ENCODE data around the gene HECTD4. TPM values are rescaled to one million over a fixed set of nuclear protein-coding genes. Genes with fewer than 3 reads are reported as not detected.

HECTD4 gene
- total RNA-seq, 4 donors from 2014 or later = 53.7 to 168 (median 62.9) TPM

GRCh38 chr12:112216223-112216622 lies 166.0 kb downstream of the HECTD4 start:
- peaks cover 63% of the 10 kb centered on the region for H3K36me3 ChIP-seq
- TF ChIP-seq POLR2A (IDR thresholded peaks at IDR 0.05) = no peak
- no peak overlapping the region for H3K27ac ChIP-seq
- DNase-seq (ENCODE audit: low spot score in 2 of 2) = no peak
- H3K27me3 ChIP-seq = no peaks in the 10 kb centered on the region
- WGBS = 91% methylated on average over 7 of the region's 7 CpGs
- no peaks in the 10 kb centered on the region for H3K4me1 ChIP-seq
- no peaks in the 10 kb centered on the region for H3K9me3 ChIP-seq
- H3K4me3 ChIP-seq = no peak overlapping the region

GRCh38 chr12:112214064-112214463 lies 168.2 kb downstream of the HECTD4 start:
- H3K9me3 ChIP-seq = no peaks in the 10 kb centered on the region
- DNase-seq (ENCODE audit: low spot score in 2 of 2) = no peak
- no peak overlapping the region for H3K4me3 ChIP-seq
- TF ChIP-seq EP300 (IDR thresholded peaks at IDR 0.05) (no peak), POLR2AphosphoS5 (IDR thresholded peaks at IDR 0.05) (no peak), CTCF (IDR thresholded peaks at IDR 0.05) (no peak), POLR2A (IDR thresholded peaks at IDR 0.05) (no peak)
- H3K4me1 ChIP-seq = no peaks in the 10 kb centered on the region
- 91% methylated on average over 4 of the region's 4 CpGs for WGBS
- H3K27me3 ChIP-seq = no peaks in the 10 kb centered on the region
- no peak overlapping the region for H3K27ac ChIP-seq
- H3K36me3 ChIP-seq = peaks cover 82% of the 10 kb centered on the region

GRCh38 chr12:112208301-112208910 lies 173.8 kb downstream of the HECTD4 start:
- 94% methylated on average over 7 of the region's 7 CpGs for WGBS
- Histone ChIP-seq H3K4me1 (no peaks in the 10 kb centered on the region), H3K9me3 (no peaks in the 10 kb centered on the region), H3K36me3 (peaks cover 87% of the 10 kb centered on the region), H3K4me3 (no peak overlapping the region), H3K27me3 (no peaks in the 10 kb centered on the region), H3K27ac (no peak overlapping the region)
- no peak for TF ChIP-seq EP300 (IDR thresholded peaks at IDR 0.05)
- no peak for DNase-seq (ENCODE audit: low spot score in 2 of 2)

- WGBS = 95% methylated on average over 4 of the region's 4 CpGs
- H3K27me3 ChIP-seq = no peaks in the 10 kb centered on the region
- H3K9me3 ChIP-seq = no peaks in the 10 kb centered on the region
- no peak for DNase-seq (ENCODE audit: low spot score in 2 of 2)
- no peaks in the 10 kb centered on the region for H3K4me1 ChIP-seq
- no peak for TF ChIP-seq POLR2AphosphoS5 (IDR thresholded peaks at IDR 0.05)
- no peak for TF ChIP-seq CTCF (IDR thresholded peaks at IDR 0.05)
- TF ChIP-seq EP300 (IDR thresholded peaks at IDR 0.05) = no peak
- TF ChIP-seq POLR2A (IDR thresholded peaks at IDR 0.05) = no peak
- no peak overlapping the region for H3K4me3 ChIP-seq
- no peak overlapping the region for H3K27ac ChIP-seq
- H3K36me3 ChIP-seq = peaks cover 93% of the 10 kb centered on the region
These were observed 174.8 kb downstream of the HECTD4 start for GRCh38 chr12:112207397-112207924.

- Histone ChIP-seq H3K4me1 (no peaks in the 10 kb centered on the region), H3K4me3 (no peak overlapping the region), H3K36me3 (peaks cover 93% of the 10 kb centered on the region), H3K27me3 (no peaks in the 10 kb centered on the region), H3K9me3 (no peaks in the 10 kb centered on the region), H3K27ac (no peak overlapping the region)
- TF ChIP-seq CTCF (IDR thresholded peaks at IDR 0.05) = no peak
- no peak for TF ChIP-seq POLR2A (IDR thresholded peaks at IDR 0.05)
- TF ChIP-seq POLR2AphosphoS5 (IDR thresholded peaks at IDR 0.05) = no peak
- no peak for TF ChIP-seq EP300 (IDR thresholded peaks at IDR 0.05)
- 90% methylated on average over 7 of the region's 7 CpGs for WGBS
- DNase-seq (ENCODE audit: low spot score in 2 of 2) = no peak
These were observed 175.3 kb downstream of the HECTD4 start for GRCh38 chr12:112206944-112207343.

- 72% methylated on average over 4 of the region's 4 CpGs for WGBS
These were observed 183.1 kb downstream of the HECTD4 start for GRCh38 chr12:112199136-112199535.

More at GRCh38 chr12:112199136-112199535, 183.1 kb downstream of the HECTD4 start:
- no peaks in the 10 kb centered on the region for H3K4me1 ChIP-seq
- no peaks in the 10 kb centered on the region for H3K9me3 ChIP-seq
- no peaks in the 10 kb centered on the region for H3K27me3 ChIP-seq
- DNase-seq (ENCODE audit: low spot score in 2 of 2) = no peak
- H3K36me3 ChIP-seq = peaks cover 97% of the 10 kb centered on the region
- TF ChIP-seq POLR2AphosphoS5 (IDR thresholded peaks at IDR 0.05) (no peak), CTCF (IDR thresholded peaks at IDR 0.05) (no peak), EP300 (IDR thresholded peaks at IDR 0.05) (no peak), POLR2A (IDR thresholded peaks at IDR 0.05) (no peak)
- H3K4me3 ChIP-seq = no peak overlapping the region
- H3K27ac ChIP-seq = no peak overlapping the region

All from suprapubic skin (tissue), 4 donors.